GM18498 (cell line): Measurements from ENCODE around the gene SECISBP2.

Experiments used
- ATAC-seq: cut with Tn5 transposase; IDR thresholded peaks from one replicate; pipeline ENCODE4 v1.9.1; 2021; ENCODE audit warnings: mild to moderate bottlenecking, moderate library complexity; ENCODE audit not compliant: unreplicated experiment

The SECISBP2 gene

GRCh38 chr9:89380437-89381307, 62.4 kb downstream of the SECISBP2 start:
- no peak for ATAC-seq

- no peak for ATAC-seq
These were observed 63.0 kb downstream of the SECISBP2 start for GRCh38 chr9:89381308-89381609.

DNA sequence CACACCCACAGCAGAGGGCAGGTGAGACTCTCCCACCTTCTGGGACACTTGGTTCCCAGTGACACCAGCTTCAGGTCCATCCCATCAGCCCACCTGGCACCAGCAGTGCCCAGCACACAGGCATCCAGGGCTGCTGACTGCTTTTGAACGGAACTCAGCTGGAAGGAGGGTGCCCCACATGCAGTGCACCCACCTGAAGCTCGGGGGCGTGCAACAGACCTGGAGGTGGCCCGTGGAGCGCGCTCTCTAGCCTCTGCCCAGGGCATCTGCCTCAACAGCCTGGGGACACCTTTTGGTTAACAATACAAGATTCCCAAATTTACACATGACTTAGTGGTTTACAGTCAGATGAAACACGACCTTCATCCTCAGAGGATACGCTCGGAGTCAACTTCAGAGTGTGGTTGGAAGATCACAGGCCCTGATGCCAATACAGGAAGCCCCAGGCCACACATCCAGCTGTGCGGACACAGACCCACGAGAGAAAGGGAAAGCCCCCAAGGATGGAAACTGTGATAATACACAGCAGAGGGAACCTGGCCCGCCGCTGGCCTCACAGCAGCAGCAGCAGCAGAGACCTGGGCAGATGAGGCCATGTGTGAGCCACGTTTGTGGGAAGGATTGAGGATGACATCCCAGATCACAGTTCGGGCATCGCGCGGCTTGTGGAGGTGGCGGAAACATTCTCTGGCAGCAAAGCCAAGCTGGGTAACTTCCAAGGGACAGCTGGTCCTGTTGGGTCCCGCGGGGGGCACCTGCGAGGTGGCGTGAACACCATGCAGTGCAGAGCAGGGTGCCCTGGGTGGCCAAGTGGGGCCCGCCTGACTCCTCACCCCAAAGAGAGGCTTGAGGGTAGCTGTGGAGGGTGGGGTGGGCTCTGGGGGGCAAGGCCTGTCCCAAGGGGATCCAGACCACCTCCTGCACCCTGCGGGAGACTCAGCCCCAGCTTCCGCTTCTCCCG, 64.0 kb downstream of the SECISBP2 start:
- ATAC-seq, result no peak

GRCh38 chr9:89383030-89383720, 64.9 kb downstream of the SECISBP2 start:
- ATAC-seq, result no peak

DNA sequence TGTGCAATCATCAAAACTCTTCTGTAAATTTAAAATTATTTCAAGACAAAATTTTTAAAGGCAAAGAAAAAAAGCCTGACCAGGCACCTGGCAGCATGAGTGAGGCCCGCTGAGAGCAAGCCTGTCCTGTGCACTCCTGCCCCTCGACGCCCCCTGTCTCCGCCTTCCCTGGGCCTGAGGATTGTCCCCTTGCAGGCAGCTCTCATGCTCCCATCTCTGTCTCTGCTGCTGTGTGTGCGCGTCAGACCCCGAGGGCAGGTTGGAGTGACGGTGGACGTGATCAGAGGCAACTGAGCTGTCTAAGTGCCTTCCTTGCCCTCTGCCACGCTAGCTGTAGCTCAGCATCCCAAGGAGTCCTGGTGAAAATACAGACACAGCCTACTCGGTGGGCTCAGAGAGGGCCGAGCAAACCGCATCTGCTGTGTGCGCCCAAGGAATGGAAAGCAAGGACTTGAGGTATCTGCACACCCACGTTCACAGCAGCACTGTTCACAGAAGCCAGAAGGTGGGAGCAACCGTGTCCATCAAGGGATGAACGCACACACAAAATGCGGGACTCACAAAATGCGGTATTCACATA, 65.5 kb downstream of the SECISBP2 start:
- no peak for ATAC-seq

DNA sequence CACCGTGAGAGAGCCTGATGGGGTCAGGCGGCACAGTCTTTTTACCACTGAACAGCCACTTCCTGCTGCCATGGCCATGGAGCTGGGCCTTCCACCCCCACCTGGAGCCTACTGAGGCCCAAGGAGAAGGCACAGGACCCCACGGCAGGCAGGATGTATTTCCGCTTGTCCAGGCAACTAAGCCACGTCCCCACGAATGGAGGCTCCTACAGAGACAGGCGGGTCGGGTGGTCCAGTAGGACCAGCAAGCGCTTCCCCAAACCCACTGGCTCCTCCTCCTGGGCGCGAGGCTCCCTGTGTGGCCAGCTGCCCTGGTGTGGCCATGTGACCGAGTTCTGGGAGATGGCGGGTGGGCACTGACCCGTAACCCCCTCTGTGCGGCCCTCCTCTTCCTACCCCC, 66.5 kb downstream of the SECISBP2 start:
- no peak for ATAC-seq

- ATAC-seq, result no peak
These were observed 67.9 kb downstream of the SECISBP2 start for GRCh38 chr9:89386206-89386605.

DNA sequence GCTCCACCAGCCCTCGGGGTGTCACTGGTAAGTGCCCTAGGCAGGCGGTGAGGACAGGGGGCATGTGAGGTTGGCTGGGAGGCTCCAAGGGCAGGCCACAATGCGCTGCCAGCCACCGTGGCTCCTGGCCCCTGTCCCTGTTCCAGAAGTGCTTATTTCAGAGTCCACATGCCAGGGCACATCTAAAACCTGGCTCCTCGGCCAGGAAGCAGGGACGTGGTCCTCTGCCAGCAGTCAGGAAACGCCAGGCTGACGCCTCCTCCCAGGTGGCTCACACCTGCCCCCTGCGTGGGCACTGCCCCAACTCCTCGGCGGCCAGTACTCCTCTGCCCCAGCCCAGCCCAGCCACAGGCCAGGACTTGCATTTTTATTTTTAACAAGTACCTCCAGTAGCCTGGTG, 68.5 kb downstream of the SECISBP2 start:
- ATAC-seq, result no peak

DNA sequence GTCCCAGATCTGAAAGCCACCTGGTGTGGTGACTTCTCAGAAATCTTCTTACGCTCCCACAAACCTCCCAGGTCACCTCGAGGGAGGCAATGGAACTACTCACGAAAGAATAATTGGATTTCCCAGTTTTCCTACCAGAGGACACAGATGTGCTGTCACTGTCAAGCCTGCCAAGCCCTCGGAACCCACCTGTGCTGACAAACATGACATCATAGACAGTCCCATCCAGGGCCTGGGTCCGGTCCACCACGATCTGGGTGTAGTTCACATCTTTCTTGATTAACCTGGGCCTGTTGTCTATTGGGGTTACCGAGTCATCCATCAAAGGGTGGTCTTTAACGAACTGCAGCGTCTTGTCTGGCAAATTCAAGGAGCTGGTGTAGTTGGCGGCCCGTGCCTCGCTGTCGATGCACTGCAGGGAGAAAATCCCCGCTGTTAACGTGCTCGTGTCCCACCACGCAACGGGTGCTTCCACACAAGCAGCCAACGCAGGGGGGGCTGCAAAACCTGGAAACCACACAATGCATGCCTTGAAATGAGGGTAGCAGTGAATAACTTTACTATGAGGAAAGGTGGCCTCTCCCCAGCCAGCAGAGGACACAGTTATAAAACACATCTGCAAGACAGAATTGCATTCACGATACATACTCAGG, 69.0 kb downstream of the SECISBP2 start:
- ATAC-seq, result no peak

GRCh38 chr9:89388084-89388867, 70.0 kb downstream of the SECISBP2 start:
- ATAC-seq, result no peak

- no peak for ATAC-seq
These were observed 70.5 kb downstream of the SECISBP2 start for GRCh38 chr9:89388868-89389177.

- no peak for ATAC-seq
These were observed 71.8 kb downstream of the SECISBP2 start for GRCh38 chr9:89390068-89390555.

DNA sequence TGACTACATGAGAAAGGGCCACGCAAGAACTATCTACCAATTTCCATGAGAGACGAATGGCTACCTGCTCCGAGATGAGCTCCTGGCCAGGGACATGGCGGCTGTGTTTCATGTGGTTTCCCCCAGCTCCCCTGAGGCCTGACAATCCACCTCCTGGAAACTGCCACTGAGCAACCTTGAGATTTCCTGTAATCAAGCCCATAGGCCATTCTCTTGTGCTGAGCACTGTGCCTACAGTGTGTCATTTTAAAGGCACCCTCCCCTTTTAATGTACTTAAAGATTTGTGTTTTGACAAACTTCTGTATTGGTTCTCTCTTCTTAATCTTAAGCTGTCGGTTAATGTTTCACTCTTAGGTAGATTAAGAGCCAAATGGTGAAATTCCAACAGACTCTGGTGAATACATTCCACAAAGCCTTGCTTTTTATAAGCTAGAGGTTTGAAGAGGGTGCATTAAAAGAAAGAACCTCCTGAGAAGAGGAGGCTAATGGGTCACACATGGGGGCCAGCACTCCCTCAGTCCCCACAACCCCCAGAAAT, 72.3 kb downstream of the SECISBP2 start:
- ATAC-seq, result no peak

DNA sequence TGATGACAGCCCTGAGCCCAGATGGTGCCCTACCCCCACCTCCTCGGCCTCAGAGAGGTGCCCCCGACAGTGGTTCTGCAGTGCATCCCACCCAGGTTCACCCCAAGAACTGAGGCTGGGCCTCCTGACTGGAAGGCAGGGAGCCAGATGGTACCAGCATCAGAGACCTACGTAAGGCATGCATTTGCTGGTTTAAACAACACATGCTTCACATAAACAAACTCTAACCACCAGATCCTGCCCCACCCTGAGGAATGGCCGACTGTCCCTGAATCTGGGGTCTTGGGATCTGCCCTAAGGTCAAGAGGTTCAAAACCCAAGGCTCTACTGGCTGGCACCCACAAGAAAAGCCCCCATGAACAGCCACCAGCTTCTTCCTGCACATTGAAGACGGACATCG, 73.3 kb downstream of the SECISBP2 start:
- no peak for ATAC-seq

- no peak for ATAC-seq
These were observed 76.1 kb downstream of the SECISBP2 start for GRCh38 chr9:89394412-89394811.

DNA sequence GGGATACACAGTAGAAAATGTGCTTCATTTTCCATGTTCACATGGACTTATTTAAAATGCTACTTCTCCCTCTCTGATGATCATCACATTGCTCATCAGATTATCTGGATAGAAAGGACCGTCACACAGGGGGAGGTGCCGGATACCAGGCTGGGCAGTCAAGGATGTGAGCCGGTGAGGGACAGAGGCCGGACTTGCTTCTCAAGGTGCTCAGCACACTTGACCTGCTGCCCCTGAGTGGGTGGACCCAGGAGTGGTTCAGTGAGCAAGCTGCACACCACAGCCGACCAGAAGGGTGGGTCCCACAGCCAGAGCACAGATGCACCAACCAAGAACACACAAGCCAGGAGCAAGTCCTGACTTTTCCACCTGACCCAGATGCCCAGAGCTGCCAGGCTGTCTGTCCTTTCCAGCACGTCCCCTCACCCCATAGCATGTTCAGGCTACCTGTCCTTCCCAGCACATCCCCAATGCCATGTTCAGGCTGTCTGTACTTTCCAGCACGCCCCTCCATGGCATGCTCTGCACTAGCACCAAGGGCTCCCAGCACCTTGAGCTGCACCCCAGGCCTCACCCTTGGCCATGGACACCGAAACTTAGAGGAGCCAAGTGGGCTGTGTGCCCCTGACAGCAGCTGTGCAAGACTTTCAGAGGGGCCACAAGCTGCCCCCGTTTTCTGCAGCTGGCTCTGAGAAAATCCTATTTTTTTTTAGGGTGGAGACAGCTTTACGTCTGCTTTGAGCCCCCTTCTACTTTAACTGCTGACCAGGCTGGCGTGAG, 77.8 kb downstream of the SECISBP2 start:
- ATAC-seq, result no peak

DNA sequence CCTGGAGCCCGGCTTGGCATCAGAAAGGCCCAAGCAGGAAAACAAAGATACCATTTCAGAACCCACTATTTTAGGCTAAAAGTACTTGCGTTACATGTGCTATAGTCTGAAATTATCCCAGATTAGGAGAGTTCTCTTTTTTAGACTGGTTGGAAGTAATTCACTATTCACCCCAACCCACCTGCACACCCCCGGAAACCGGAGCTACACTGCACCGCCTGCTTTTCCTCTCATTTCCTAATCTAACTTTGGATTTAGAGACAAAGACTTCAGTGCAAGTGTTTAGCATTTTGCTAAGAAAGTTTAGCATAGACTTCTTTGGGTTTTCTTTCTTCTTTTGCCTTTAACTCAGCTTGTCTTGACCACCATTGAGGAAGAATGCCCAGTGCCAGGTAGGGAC, 79.2 kb downstream of the SECISBP2 start:
- ATAC-seq, result no peak

DNA sequence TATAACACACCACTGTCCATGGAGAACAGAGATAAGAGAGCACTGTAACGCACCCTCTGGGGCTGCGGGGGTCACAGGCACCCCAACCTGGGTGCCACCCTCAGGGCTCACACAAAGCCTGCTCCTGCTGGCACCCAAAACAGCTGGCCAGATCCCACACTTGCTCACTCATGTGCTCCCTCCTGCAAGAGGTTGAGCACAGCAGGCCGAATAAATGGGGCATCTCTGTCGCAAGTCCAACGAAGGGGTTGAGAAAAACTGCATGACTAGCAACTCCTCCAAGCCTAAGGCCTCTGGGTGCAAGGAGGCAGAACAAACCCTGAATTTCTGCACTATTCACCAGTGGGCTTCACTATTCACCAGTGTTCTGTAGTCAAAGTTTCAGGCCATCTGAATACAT, 80.3 kb downstream of the SECISBP2 start:
- no peak for ATAC-seq
